ENCODE results near the gene HBQ1.
"Not testable (repeated sequence)": the region's sequence is repeated elsewhere in the genome, so short reads cannot be mapped to it uniquely, and the experiment has no call there.

The HBQ1 gene

GRCh38 chr16:153129-153521 lies 27.1 kb upstream of the HBQ1 start:
- DNase-seq; ATAC-seq (replicated peaks); H3K36me3 Mint-ChIP-seq; H3K9me3 Mint-ChIP-seq; H3K27ac Mint-ChIP-seq: not testable (repeated sequence)
- Mint-ChIP-seq H3K4me3 (peak overlapping the region; percentile 65), H3K4me1 (peaks cover 14 to 16% of the 10 kb centered on the region in 2 donors), H3K27me3 (peaks cover 31 to 68% of the 10 kb centered on the region in 2 donors)

GRCh38 chr16:153550-154216 lies 26.6 kb upstream of the HBQ1 start:
- not testable (repeated sequence) for DNase-seq, H3K36me3 Mint-ChIP-seq, H3K4me3 Mint-ChIP-seq, H3K9me3 Mint-ChIP-seq, H3K27ac Mint-ChIP-seq
- Mint-ChIP-seq H3K4me1 (peaks cover 14 to 16% of the 10 kb centered on the region in 2 donors), H3K27me3 (peaks cover 29 to 67% of the 10 kb centered on the region in 2 donors)
- peak; percentile 50 to 51 for ATAC-seq (replicated peaks)

GRCh38 chr16:154217-155030 lies 25.8 kb upstream of the HBQ1 start:
- H3K27ac Mint-ChIP-seq: peak overlapping the region; percentile 62
- H3K9me3 Mint-ChIP-seq: no peaks in the 10 kb centered on the region
- ATAC-seq (replicated peaks): peak; percentile 62 to 71
- H3K4me3 Mint-ChIP-seq: peak overlapping the region; percentile 77 to 85
- peaks cover 14 to 16% of the 10 kb centered on the region in 2 donors for H3K4me1 Mint-ChIP-seq
- peaks cover 0 to 2% of the 10 kb centered on the region in 2 donors for H3K36me3 Mint-ChIP-seq
- peaks cover 31 to 66% of the 10 kb centered on the region in 2 donors for H3K27me3 Mint-ChIP-seq
- DNase-seq: peak; percentile 26

- H3K4me3 Mint-ChIP-seq: peak overlapping the region; percentile 77 to 85
- ATAC-seq (replicated peaks): no peak
- DNase-seq: no peak
- peaks cover 0 to 2% of the 10 kb centered on the region in 2 donors for H3K36me3 Mint-ChIP-seq
- H3K4me1 Mint-ChIP-seq: peaks cover 14 to 16% of the 10 kb centered on the region in 2 donors
- H3K9me3 Mint-ChIP-seq: no peaks in the 10 kb centered on the region
- H3K27ac Mint-ChIP-seq: no peak overlapping the region
- peaks cover 37 to 64% of the 10 kb centered on the region in 2 donors for H3K27me3 Mint-ChIP-seq
These were observed 25.2 kb upstream of the HBQ1 start for GRCh38 chr16:155031-155398.

GRCh38 chr16:159136-159849 lies 21.0 kb upstream of the HBQ1 start:
- Mint-ChIP-seq H3K27me3 (peaks cover 46 to 59% of the 10 kb centered on the region in 2 donors), H3K4me3 (no peak overlapping the region), H3K9me3 (no peaks in the 10 kb centered on the region), H3K4me1 (peaks cover 8% of the 10 kb centered on the region in 2 donors), H3K36me3 (peaks cover 0 to 2% of the 10 kb centered on the region in 2 donors), H3K27ac (no peak overlapping the region)
- no peak for DNase-seq
- no peak for ATAC-seq (replicated peaks)

- H3K27ac Mint-ChIP-seq; H3K4me3 Mint-ChIP-seq; DNase-seq; H3K4me1 Mint-ChIP-seq; ATAC-seq (replicated peaks); H3K9me3 Mint-ChIP-seq; H3K36me3 Mint-ChIP-seq: not testable (repeated sequence)
- peaks cover 40 to 53% of the 10 kb centered on the region in 2 donors for H3K27me3 Mint-ChIP-seq
These were observed 20.0 kb upstream of the HBQ1 start for GRCh38 chr16:160242-160641.

GRCh38 chr16:160691-161190 lies 19.5 kb upstream of the HBQ1 start:
- Mint-ChIP-seq H3K36me3 (peaks cover 0 to 2% of the 10 kb centered on the region in 2 donors), H3K27me3 (peaks cover 40 to 58% of the 10 kb centered on the region in 2 donors), H3K4me1 (peaks cover 1 to 9% of the 10 kb centered on the region in 2 donors), H3K4me3 (no peak overlapping the region), H3K9me3 (no peaks in the 10 kb centered on the region), H3K27ac (no peak overlapping the region)
- ATAC-seq (replicated peaks) (no peak), DNase-seq (no peak)

- ATAC-seq (replicated peaks) (no peak), DNase-seq (no peak)
- Mint-ChIP-seq H3K9me3 (no peaks in the 10 kb centered on the region), H3K27ac (no peak overlapping the region), H3K36me3 (peaks cover 0 to 2% of the 10 kb centered on the region in 2 donors), H3K4me3 (no peak overlapping the region), H3K4me1 (peaks cover 3 to 19% of the 10 kb centered on the region in 2 donors), H3K27me3 (peaks cover 46 to 61% of the 10 kb centered on the region in 2 donors)
These were observed 17.8 kb upstream of the HBQ1 start for GRCh38 chr16:162271-162991.

GRCh38 chr16:163139-163538 lies 17.1 kb upstream of the HBQ1 start:
- not testable (repeated sequence) for H3K4me3 Mint-ChIP-seq; H3K36me3 Mint-ChIP-seq; H3K9me3 Mint-ChIP-seq; H3K27ac Mint-ChIP-seq; DNase-seq; ATAC-seq (replicated peaks)
- Mint-ChIP-seq H3K4me1 (peaks cover 3 to 19% of the 10 kb centered on the region in 2 donors), H3K27me3 (peaks cover 50 to 61% of the 10 kb centered on the region in 2 donors)

GRCh38 chr16:163696-164095 lies 16.6 kb upstream of the HBQ1 start:
- not testable (repeated sequence) for H3K4me3 Mint-ChIP-seq; ATAC-seq (replicated peaks); H3K27ac Mint-ChIP-seq; H3K36me3 Mint-ChIP-seq; H3K9me3 Mint-ChIP-seq; DNase-seq
- H3K4me1 Mint-ChIP-seq: peaks cover 3 to 19% of the 10 kb centered on the region in 2 donors
- peaks cover 52 to 63% of the 10 kb centered on the region in 2 donors for H3K27me3 Mint-ChIP-seq

GRCh38 chr16:164134-164823 lies 16.0 kb upstream of the HBQ1 start:
- peaks cover 3 to 19% of the 10 kb centered on the region in 2 donors for H3K4me1 Mint-ChIP-seq

GRCh38 chr16:164827-165538 lies 15.3 kb upstream of the HBQ1 start:
- Mint-ChIP-seq H3K27me3 (peaks cover 44 to 65% of the 10 kb centered on the region in 2 donors), H3K36me3 (no peaks in the 10 kb centered on the region), H3K27ac (no peak overlapping the region), H3K4me3 (peak overlapping the region; percentile 39 to 78), H3K4me1 (peaks cover 3 to 19% of the 10 kb centered on the region in 2 donors), H3K9me3 (no peaks in the 10 kb centered on the region)
- DNase-seq (no peak), ATAC-seq (replicated peaks) (peak in 1 of 2 donors; percentile 31)

More at GRCh38 chr16:164134-164823, 16.0 kb upstream of the HBQ1 start:
- not testable (repeated sequence) for H3K9me3 Mint-ChIP-seq, H3K36me3 Mint-ChIP-seq, H3K27ac Mint-ChIP-seq, H3K4me3 Mint-ChIP-seq, DNase-seq
- ATAC-seq (replicated peaks): peak; percentile 45 to 59
- peaks cover 51 to 64% of the 10 kb centered on the region in 2 donors for H3K27me3 Mint-ChIP-seq
